ENCODE data around the gene CORO1C.

The CORO1C gene

DNA sequence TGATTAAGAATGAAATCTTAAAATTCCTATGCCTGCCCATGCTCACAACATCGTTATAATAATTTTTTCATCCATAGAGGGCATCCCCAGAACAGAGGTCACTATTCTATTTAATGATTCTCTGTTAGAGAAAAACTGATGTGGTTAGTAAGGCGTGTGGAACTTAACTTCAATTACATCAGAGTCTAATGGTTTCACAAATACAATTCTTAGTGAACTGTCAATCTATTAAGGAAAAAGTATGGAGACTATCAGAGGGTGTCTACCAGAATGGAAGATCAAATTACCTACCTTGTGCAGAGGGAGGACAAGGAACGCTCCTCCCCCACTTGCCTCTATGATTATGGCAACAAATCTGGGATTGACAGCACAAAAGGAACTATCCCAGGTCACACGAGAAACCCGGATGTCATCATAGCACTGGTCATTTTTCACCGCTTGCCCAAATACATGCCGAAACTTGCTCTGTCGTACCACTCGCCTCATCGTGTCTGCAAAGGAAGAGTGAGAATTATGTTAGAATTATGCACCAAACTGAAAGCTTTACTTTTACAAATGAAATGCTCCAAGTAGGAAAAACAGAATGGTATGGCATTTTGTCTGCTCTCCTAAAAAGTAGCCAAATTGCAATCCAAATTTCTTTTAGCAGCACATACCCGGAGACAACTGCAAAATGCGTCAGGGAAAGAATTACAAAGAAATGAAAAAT lies 30.3 kb downstream of the CORO1C start:
- no peak overlapping the region for H3K27ac Mint-ChIP-seq
- H3K9me3 Mint-ChIP-seq = no peaks in the 10 kb centered on the region
- H3K4me3 Mint-ChIP-seq = no peak overlapping the region
- peaks cover 44% of the 10 kb centered on the region for H3K4me1 Mint-ChIP-seq (ENCODE audit: low read depth)
- no peaks in the 10 kb centered on the region for H3K27me3 Mint-ChIP-seq
- peaks cover 40% of the 10 kb centered on the region for H3K36me3 Mint-ChIP-seq (ENCODE audit: low read depth)

DNA sequence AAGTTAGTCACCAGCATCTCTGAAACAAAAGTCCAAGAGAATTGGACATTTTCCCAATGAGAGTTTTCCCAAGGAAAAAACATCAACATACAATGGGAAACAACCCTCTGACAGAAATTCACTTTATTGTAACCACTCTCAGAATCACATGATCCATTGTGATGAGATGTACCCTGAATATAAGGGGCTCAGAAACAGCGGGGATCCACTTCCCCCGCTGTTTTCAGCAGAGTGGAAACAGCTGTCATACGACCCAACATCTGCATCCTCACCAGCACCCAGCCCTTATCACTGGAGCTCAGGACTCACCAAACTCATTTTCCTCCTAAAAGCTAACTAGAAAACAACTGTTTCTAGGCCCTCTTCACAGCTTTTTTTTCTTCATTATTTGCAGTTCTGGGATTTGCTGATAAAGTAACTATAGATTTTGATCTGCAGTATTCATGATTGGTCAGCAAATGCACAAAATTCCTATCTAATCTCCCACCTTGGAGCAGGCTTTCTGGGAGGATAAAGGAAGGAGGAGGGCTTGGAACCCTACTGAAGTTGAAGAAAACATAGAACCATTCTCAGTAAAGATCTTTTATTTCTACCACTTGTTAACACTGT lies 31.3 kb downstream of the CORO1C start:
- peaks cover 46% of the 10 kb centered on the region for H3K36me3 Mint-ChIP-seq (ENCODE audit: low read depth)
- no peak overlapping the region for H3K27ac Mint-ChIP-seq
- H3K27me3 Mint-ChIP-seq = no peaks in the 10 kb centered on the region
- no peak overlapping the region for H3K4me3 Mint-ChIP-seq
- H3K4me1 Mint-ChIP-seq (ENCODE audit: low read depth) = peaks cover 53% of the 10 kb centered on the region
- H3K9me3 Mint-ChIP-seq = peaks cover 5% of the 10 kb centered on the region

GRCh38 chr12:108697905-108698304 lies 33.4 kb downstream of the CORO1C start:
- Mint-ChIP-seq H3K4me1 (ENCODE audit: low read depth) (peaks cover 65% of the 10 kb centered on the region), H3K27me3 (no peaks in the 10 kb centered on the region), H3K36me3 (ENCODE audit: low read depth) (peaks cover 42% of the 10 kb centered on the region), H3K9me3 (peaks cover 5% of the 10 kb centered on the region), H3K4me3 (no peak overlapping the region), H3K27ac (no peak overlapping the region)

DNA sequence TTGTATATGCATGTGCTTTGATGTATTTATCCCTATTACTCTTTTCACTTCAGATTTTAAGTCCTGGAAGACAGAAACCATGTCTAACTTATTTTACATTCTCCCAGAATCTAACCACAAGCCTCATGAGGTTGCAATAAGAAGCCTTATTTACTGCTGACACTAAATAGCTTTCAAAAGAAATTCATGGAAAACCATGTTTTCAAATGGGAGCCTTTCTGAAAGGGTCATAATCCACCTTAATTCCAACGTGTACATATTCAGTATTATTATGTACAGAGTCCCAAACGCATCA lies 34.4 kb downstream of the CORO1C start:
- Mint-ChIP-seq H3K4me3 (peak overlapping the region; percentile 42), H3K9me3 (peaks cover 5% of the 10 kb centered on the region), H3K27me3 (no peaks in the 10 kb centered on the region), H3K36me3 (ENCODE audit: low read depth) (peaks cover 42% of the 10 kb centered on the region), H3K4me1 (ENCODE audit: low read depth) (peaks cover 65% of the 10 kb centered on the region), H3K27ac (peak overlapping the region; percentile 88)

DNA sequence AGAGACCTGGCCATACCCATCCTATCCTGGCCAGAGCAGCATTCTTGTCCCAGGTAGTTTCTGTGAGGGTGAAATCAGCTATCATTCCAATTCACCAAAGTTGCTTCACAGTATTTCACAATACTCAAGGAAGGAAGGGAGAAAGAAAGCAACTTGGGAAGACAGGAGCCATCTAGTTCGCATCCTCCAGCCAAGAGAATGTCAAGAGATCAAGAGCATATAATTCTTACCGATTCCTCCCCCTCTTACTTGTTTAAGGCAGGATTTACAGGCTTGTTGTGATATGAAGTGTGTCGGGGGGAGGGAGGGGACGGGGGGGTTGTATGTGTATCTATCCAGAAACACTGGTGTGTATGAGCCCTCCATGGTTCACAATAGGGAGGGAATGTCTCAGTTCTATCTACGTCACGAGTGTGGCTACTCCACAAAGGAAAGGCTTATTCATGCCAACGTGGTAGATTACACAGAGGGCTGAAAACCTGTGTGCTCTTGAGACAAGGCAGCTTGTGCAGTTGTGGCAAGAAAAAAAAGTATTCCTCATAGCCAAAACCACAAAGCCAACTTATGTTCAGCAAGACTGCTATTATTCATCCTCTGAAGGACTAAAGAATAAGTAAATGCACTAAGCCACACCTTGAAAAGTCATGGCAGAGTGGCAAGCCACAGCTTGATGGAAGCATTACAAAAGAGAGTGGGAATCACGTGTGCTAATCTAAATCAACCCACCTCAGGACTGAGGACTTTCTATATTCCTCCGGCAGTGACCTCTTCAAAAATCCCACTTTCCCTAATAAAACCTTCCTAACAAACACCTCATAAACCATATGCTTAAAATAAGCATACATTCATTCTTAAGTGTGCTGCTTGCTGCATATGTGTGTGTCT lies 35.0 kb downstream of the CORO1C start:
- H3K4me1 Mint-ChIP-seq (ENCODE audit: low read depth) = peaks cover 66% of the 10 kb centered on the region
- H3K4me3 Mint-ChIP-seq = peak overlapping the region; percentile 74
- H3K27me3 Mint-ChIP-seq = no peaks in the 10 kb centered on the region
- H3K27ac Mint-ChIP-seq = peak overlapping the region; percentile 97
- H3K36me3 Mint-ChIP-seq (ENCODE audit: low read depth) = peaks cover 42% of the 10 kb centered on the region
- peaks cover 5% of the 10 kb centered on the region for H3K9me3 Mint-ChIP-seq

DNA sequence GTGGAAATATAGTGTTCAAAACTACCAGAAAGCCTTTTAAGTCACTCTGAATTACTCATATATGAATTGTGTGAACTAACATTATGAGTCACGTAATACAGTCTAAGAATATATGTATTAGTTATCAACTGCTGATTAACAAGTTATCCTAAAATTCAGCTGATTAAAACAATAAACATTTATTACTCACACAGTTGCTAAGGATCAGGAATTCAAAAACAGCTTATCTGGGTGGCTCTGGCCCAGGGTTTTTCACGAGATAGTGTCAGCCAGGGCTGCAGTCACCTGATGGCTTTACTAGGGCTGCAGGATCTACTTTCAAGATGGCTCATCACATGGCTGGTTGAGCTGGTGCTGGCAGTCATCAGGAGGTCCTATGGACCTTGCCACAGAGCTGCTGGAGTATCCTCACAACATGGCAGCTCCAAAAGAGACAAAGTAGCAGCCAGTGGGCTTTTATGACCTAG lies 36.5 kb downstream of the CORO1C start:
- Mint-ChIP-seq H3K27ac (peak overlapping the region; percentile 97), H3K9me3 (peaks cover 5% of the 10 kb centered on the region), H3K36me3 (ENCODE audit: low read depth) (peaks cover 27% of the 10 kb centered on the region), H3K4me1 (ENCODE audit: low read depth) (peaks cover 75% of the 10 kb centered on the region), H3K4me3 (peak overlapping the region; percentile 51), H3K27me3 (no peaks in the 10 kb centered on the region)

DNA sequence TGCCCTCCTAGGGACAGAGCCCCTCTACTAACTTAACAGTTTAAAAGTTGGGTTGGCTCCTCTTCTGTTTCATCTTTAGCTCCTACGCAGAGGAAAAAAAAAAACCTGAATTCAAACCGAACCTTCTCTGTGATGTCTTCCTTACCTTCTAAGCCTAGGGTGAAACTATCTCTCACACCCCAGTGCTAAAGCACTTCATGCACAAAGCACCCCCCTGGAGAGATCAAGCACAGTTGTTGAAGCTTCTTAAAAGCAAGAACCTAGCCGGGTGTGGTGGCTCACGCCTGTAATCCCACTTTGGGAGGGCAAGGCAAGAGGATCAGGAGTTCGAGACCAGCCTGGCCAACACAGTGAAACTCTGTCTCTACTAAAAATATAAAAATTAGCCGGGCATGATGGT lies 37.6 kb downstream of the CORO1C start:
- no peak overlapping the region for H3K4me3 Mint-ChIP-seq

GRCh38 chr12:108693186-108693730 lies 38.1 kb downstream of the CORO1C start:
- peak overlapping the region; percentile 55 for H3K27ac Mint-ChIP-seq
- H3K36me3 Mint-ChIP-seq (ENCODE audit: low read depth) = peaks cover 13% of the 10 kb centered on the region
- H3K27me3 Mint-ChIP-seq = no peaks in the 10 kb centered on the region
- no peak overlapping the region for H3K4me3 Mint-ChIP-seq
- H3K9me3 Mint-ChIP-seq = peaks cover 5% of the 10 kb centered on the region
- peaks cover 91% of the 10 kb centered on the region for H3K4me1 Mint-ChIP-seq (ENCODE audit: low read depth)

More for the DNA sequence above, 37.6 kb downstream of the CORO1C start:
- Mint-ChIP-seq H3K27ac (peak overlapping the region; percentile 55), H3K4me1 (ENCODE audit: low read depth) (peaks cover 86% of the 10 kb centered on the region), H3K9me3 (peaks cover 5% of the 10 kb centered on the region), H3K27me3 (no peaks in the 10 kb centered on the region), H3K36me3 (ENCODE audit: low read depth) (peaks cover 16% of the 10 kb centered on the region)

- Mint-ChIP-seq H3K36me3 (ENCODE audit: low read depth) (peaks cover 7% of the 10 kb centered on the region), H3K27me3 (no peaks in the 10 kb centered on the region), H3K4me1 (ENCODE audit: low read depth) (peaks cover 86% of the 10 kb centered on the region), H3K4me3 (peak overlapping the region; percentile 43), H3K27ac (peak overlapping the region; percentile 99), H3K9me3 (peaks cover 5% of the 10 kb centered on the region)
These were observed 39.1 kb downstream of the CORO1C start for GRCh38 chr12:108691998-108692808.

GRCh38 chr12:108691175-108691997 lies 39.9 kb downstream of the CORO1C start:
- Mint-ChIP-seq H3K36me3 (ENCODE audit: low read depth) (peaks cover 7% of the 10 kb centered on the region), H3K4me3 (peak overlapping the region; percentile 73), H3K27me3 (no peaks in the 10 kb centered on the region), H3K27ac (peak overlapping the region; percentile 99), H3K4me1 (ENCODE audit: low read depth) (peaks cover 84% of the 10 kb centered on the region), H3K9me3 (peaks cover 5% of the 10 kb centered on the region)

DNA sequence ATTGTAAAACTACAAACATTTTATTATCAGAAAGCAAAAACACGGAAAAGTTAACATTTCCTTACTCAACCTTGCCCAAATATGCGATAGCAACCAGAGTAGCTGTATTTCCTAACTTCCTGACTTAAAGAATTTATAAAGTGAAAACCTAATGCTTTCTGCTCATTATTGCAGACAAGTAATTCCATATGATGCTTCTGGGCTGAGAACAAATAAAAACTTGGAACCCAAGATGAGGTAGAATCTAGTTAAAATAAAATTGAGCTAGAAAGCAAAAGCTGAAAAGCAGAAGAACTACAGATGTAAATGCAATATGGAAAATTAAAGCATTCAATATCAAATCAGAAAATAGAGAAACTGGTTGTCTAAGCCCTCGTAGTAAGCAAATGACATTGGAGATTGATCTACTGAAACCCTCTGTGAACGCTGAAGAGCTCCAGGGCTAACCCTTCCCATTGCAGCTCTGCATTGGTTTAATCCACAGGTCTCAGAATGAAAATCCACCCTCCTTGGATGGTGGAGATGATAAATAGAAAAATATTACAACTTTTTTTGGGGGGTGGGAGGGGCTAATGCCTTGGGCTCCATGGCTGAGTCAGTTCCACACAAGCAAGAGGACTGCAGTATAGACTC lies 40.7 kb downstream of the CORO1C start:
- Mint-ChIP-seq H3K4me3 (peak overlapping the region; percentile 73), H3K27ac (peak overlapping the region; percentile 99), H3K27me3 (no peaks in the 10 kb centered on the region), H3K4me1 (ENCODE audit: low read depth) (peaks cover 82% of the 10 kb centered on the region), H3K9me3 (peaks cover 5% of the 10 kb centered on the region), H3K36me3 (ENCODE audit: low read depth) (peaks cover 7% of the 10 kb centered on the region)

DNA sequence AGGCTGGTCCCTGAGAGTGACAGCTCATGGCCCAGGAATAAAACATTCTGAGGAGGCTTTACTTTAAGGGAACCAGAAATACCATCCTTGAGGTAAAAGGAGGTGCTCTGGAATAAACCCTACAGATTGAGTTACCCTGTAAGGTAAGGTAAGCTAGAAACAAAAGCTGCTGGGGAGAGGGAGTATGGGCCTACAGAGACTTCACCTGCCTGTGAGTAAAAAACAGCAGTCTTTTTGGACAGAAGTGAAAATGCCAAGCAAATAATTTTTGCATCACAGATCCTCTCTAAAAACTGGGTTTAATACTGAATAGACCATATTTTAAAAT lies 41.2 kb downstream of the CORO1C start:
- H3K36me3 Mint-ChIP-seq (ENCODE audit: low read depth) = peaks cover 2% of the 10 kb centered on the region
- H3K27me3 Mint-ChIP-seq = no peaks in the 10 kb centered on the region
- H3K4me3 Mint-ChIP-seq = peak overlapping the region; percentile 73
- H3K9me3 Mint-ChIP-seq = peaks cover 2% of the 10 kb centered on the region
- peaks cover 82% of the 10 kb centered on the region for H3K4me1 Mint-ChIP-seq (ENCODE audit: low read depth)
- H3K27ac Mint-ChIP-seq = peak overlapping the region; percentile 99
